T-cell (primary cell): Measurements from ENCODE around the gene ZSCAN18. TPM values are rescaled to one million over a fixed set of nuclear protein-coding genes. Genes with fewer than 3 reads are reported as not detected.
A peak's percentile ranks its signal among the peaks of the same experiment; 100 is the strongest.
"Not testable (repeated sequence)": the region's sequence is repeated elsewhere in the genome, so short reads cannot be mapped to it uniquely, and the experiment has no call there.

ENCODE experiments used
- ATAC-seq, 4 experiments: fragments of 200-7000 bp in 3 of 4; fragments of 150-1000 bp in 1 of 4; cut with Tn5 transposase; replicated peaks in 1 of 4; 1 replicate in 3 of 4; 2 replicates in 1 of 4; pipeline ENCODE4 v1.10.0; 2021; ENCODE audit warnings: moderate library complexity in 3 of 4, mild to moderate bottlenecking in 2 of 4, moderate number of reproducible peaks in 1 of 4
- CTCF ChIA-PET, 2 donors: fragments of 300-600 bp; sonication (Branson Sonifier 250); formaldehyde crosslinking; loops; one replicate each; lab custom pipeline; 2022; ENCODE audit warnings: antibody characterized with exemption in 2 of 2; lab: Charles Lee
- POLR2A ChIA-PET, 2 donors: fragments of 300-600 bp; sonication (Branson Sonifier 250); formaldehyde crosslinking; loops; one replicate each; lab custom pipeline; 2022; ENCODE audit warnings: antibody characterized with exemption in 2 of 2; lab: Charles Lee
- DNase-seq, 35 experiments: peaks; one replicate each; pipeline versions ENCODE4 v3.0.0 to v3.0.0-alpha.2; 2013 to 2023
- H3K27ac ChIP-seq: one replicate; pipeline ENCODE4 v1.5.1; 2013; ENCODE audit warnings: low read length
- H3K27me3 ChIP-seq, 2 experiments: replicated peaks in 1 of 2; 1 replicate in 1 of 2; 2 replicates in 1 of 2; pipeline versions ENCODE4 v1.6.1 to v1.7.0; 2013; ENCODE audit warnings: low read length in 1 of 2, mixed read lengths in 1 of 2; ENCODE audit not compliant: control insufficient read depth in 2 of 2, insufficient read depth in 2 of 2; ENCODE audit errors: extremely low read depth in 1 of 2
- H3K36me3 ChIP-seq, 2 donors: 1 replicate in 1 of 2; 2 replicates in 1 of 2; pipeline versions ENCODE4 v1.6.1 to v1.7.0; 2013; ENCODE audit warnings: low read length in 1 of 2; ENCODE audit not compliant: control insufficient read depth in 2 of 2, insufficient read depth in 1 of 2; ENCODE audit errors: extremely low read depth in 1 of 2
- H3K4me1 ChIP-seq, 2 experiments: 1 replicate in 1 of 2; 2 replicates in 1 of 2; pipeline versions ENCODE4 v1.6.1 to v1.7.0; 2013; ENCODE audit warnings: low read length in 2 of 2, mixed read lengths in 1 of 2; ENCODE audit not compliant: insufficient read depth in 2 of 2, control insufficient read depth in 1 of 2; ENCODE audit errors: extremely low read depth in 1 of 2
- H3K4me3 ChIP-seq, 2 donors: 1 replicate in 1 of 2; 2 replicates in 1 of 2; pipeline versions ENCODE4 v1.5.1 to v1.7.0; 2013; ENCODE audit warnings: mild to moderate bottlenecking in 2 of 2, low read length in 1 of 2, moderate library complexity in 1 of 2; ENCODE audit not compliant: control insufficient read depth in 1 of 2; ENCODE audit errors: extremely low read depth in 1 of 2
- H3K9me3 ChIP-seq: 2 replicates; pipeline ENCODE4 v1.7.0; 2013
- H3K27ac Mint-ChIP-seq, 2 donors: one replicate each; pipeline ENCODE4 v1.8.0; 2020 to 2021; ENCODE audit warnings: mild to moderate bottlenecking in 2 of 2, mixed read lengths in 2 of 2
- H3K27me3 Mint-ChIP-seq, 2 donors: one replicate each; pipeline ENCODE4 v1.8.0; 2021 to 2022; ENCODE audit warnings: mixed read lengths in 2 of 2
- H3K36me3 Mint-ChIP-seq: one replicate; pipeline ENCODE4 v1.8.0; 2021; ENCODE audit warnings: mixed read lengths
- H3K4me1 Mint-ChIP-seq, 3 donors: one replicate each; pipeline ENCODE4 v1.8.0; 2020 to 2022; ENCODE audit warnings: mixed read lengths in 3 of 3, mild to moderate bottlenecking in 1 of 3
- H3K4me3 Mint-ChIP-seq, 3 donors: one replicate each; pipeline ENCODE4 v1.8.0; 2020 to 2022; ENCODE audit warnings: mild to moderate bottlenecking in 3 of 3, mixed read lengths in 3 of 3, moderate library complexity in 3 of 3
- H3K9me3 Mint-ChIP-seq, 3 donors: one replicate each; pipeline ENCODE4 v1.8.0; 2020 to 2022; ENCODE audit warnings: mixed read lengths in 3 of 3
- WGBS: methylation state at CpG from one replicate; pipeline ENCODE4 v1.1.5; 2013; ENCODE audit warnings: missing lambda C conversion rate; ENCODE audit not compliant: insufficient coverage; 5-methylcytosine and 5-hydroxymethylcytosine counted together
- total RNA-seq, 35 experiments: library from RNA in 6 of 35; stranded (reverse) in 6 of 35; fragments of 120-200 nt in 1 of 35; gene quantifications; one replicate each; pipeline versions ENCODE4 v1.2.1 to v1.2.4 and lab custom pipeline; 2013 to 2026

The ZSCAN18 gene, protein sequence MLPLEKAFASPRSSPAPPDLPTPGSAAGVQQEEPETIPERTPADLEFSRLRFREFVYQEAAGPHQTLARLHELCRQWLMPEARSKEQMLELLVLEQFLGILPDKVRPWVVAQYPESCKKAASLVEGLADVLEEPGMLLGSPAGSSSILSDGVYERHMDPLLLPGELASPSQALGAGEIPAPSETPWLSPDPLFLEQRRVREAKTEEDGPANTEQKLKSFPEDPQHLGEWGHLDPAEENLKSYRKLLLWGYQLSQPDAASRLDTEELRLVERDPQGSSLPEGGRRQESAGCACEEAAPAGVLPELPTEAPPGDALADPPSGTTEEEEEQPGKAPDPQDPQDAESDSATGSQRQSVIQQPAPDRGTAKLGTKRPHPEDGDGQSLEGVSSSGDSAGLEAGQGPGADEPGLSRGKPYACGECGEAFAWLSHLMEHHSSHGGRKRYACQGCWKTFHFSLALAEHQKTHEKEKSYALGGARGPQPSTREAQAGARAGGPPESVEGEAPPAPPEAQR
- total RNA-seq (10 to 100 TPM; 45.3 to 62.6 (median 52.4) TPM), total RNA-seq (lab: John Stamatoyannopoulos, UW) (11.6 to 101 (median 65.8) reads per million in 29 experiments)
- total RNA-seq (2013) = 27.7 TPM

DNA sequence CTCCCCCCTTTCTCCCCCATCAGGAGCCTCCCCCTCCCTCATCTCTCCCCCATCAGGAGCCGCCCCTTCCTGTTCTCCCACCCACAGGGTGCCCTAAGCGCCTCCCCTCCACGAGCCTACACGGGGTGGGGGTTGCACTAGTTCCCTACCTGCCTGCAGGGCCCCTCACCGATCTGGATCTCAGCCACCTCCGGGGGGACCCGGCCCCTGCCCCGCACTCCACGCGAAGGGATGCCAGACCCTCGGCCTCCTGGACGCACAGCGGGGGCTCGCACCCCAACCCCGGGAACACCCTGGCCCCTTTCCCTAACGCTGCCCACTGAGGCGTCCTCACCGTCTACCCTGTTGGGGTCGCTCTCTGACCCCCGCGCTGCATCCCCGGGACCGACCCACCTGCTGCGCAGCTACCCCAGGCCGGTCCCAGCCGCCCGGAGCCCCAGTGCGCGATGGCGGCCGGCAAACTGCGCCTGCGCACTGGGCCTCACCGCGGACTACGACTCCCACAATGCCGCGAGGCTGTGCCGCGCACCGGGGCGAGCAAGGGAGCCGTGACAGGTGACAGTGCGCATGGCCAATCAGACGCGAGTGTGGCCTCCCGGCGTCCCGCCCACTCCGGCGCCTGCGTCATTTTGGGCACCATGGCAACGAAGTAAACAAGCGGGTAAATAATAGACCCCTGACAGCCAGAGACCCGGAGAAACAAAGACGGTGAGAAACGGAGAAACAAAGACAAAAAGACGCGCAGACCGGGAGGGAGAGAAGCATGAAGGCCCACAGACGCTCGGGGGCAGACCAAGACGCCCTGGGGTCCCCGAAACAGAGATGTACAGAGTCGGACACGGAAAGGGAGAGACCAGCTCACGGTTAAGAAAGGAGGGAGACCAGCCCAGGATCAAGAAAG lies at the start of gene ZSCAN18:
Gene ZSCAN18 (minus strand): TSS at position 451 of the 901 bp plus-strand sequence. CDS start 7,964 bp downstream, outside the sequence.
- Histone ChIP-seq H3K4me3 (peak within 1 kb of the TSS; percentile 69 to 96), H3K9me3 (no peaks in the 10 kb centered on the region), H3K27ac (peak within 1 kb of the TSS; percentile 99), H3K36me3 (no peaks in the 10 kb centered on the region), H3K4me1 (peaks cover 3 to 20% of the 10 kb centered on the region in 2 experiments), H3K27me3 (peaks cover 0 to 3% of the 10 kb centered on the region in 2 experiments)
- Mint-ChIP-seq H3K4me1 (peaks cover 12 to 17% (median 17%) of the 10 kb centered on the region in 3 donors), H3K9me3 (peaks cover 6 to 31% (median 18%) of the 10 kb centered on the region in 3 donors), H3K27me3 (no peaks in the 10 kb centered on the region), H3K36me3 (peaks cover 22% of the 10 kb centered on the region), H3K4me3 (peak within 1 kb of the TSS; percentile 87 to 90 (median 88)), H3K27ac (peak within 1 kb of the TSS; percentile 99 to 100)
- POLR2A ChIA-PET = interaction anchor here in 1 of 2 donors (0.5 to 1.9 kb wide), 5 partner anchors 96 to 416 kb away, joined by 3 to 7 read pairs (median 3); partner anchors contain the start of genes ZNF551, ZNF586 and ZNF606
- ATAC-seq = peak; percentile 95 to 99 (median 98)
- peak; percentile 88 to 99 (median 97) for DNase-seq
- CTCF ChIA-PET = interaction anchor here in 1 of 2 donors (0.6 kb wide), 1 partner anchor 61 kb away, joined by 4 read pairs; no protein-coding TSS in a partner anchor
- WGBS = 5% methylated on average over 66 of the region's 67 CpGs

DNA sequence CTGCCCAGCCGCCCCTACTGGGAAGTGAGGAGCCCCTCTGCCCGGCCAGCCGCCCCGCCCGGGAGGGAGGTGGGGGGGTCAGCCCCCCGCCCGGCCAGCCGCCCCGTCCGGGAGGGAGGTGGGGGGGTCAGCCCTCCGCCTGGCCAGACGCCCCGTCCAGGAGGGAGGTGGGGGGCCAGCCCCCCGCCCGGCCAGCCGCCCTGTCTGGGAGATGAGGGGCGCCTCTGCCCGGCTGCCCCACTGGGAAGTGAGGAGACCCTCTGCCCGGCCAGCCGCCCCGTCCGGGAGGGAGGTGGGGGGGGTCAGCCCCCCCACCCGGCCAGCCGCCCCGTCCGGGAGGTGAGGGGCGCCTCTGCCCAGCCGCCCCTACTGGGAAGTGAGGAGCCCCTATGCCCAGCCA lies 49.4 kb upstream of the ZSCAN18 start:
- ATAC-seq = not testable (repeated sequence)

DNA sequence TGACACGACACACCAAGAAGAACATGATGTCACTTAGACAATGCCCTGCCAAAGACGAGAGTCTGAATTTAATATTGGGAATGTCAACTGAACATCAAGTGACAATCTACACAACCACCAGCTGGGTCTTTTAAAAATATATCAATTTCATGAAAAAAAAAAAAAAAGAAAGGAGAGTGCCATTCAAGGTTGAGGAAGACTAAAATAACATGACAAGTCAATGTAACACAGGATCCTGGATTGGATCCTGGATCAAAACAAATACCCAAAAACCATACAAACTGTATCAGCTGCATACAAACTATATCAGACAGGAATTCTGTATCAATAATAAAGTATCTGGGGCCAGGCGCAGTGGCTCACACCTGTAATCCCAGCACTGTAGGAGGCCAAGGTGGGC lies 47.8 kb upstream of the ZSCAN18 start:
- Histone ChIP-seq H3K9me3 (peaks cover 8% of the 10 kb centered on the region), H3K4me3 (no peak overlapping the region), H3K4me1 (peaks cover 5 to 6% of the 10 kb centered on the region in 2 experiments), H3K27ac (no peak overlapping the region), H3K27me3 (peaks cover 0 to 4% of the 10 kb centered on the region in 2 experiments), H3K36me3 (peaks cover 18 to 20% of the 10 kb centered on the region in 2 donors)
- Mint-ChIP-seq H3K4me3 (no peak overlapping the region), H3K4me1 (peaks cover 13 to 17% (median 13%) of the 10 kb centered on the region in 3 donors), H3K36me3 (peaks cover 42% of the 10 kb centered on the region), H3K27me3 (no peaks in the 10 kb centered on the region), H3K9me3 (peaks cover 7 to 18% (median 17%) of the 10 kb centered on the region in 3 donors), H3K27ac (no peak overlapping the region)
- POLR2A ChIA-PET = interaction anchor here in 1 of 2 donors (0.6 to 0.7 kb wide), 2 partner anchors 14 to 201 kb away, joined by 6 to 10 read pairs; no protein-coding TSS in a partner anchor
- CTCF ChIA-PET = interaction anchor here in 1 of 2 donors (0.6 to 1.0 kb wide), 2 partner anchors 82 to 464 kb away, joined by 4 to 5 read pairs; partner anchors contain the start of gene ZNF551
- 100% methylated on average over 1 of the region's 3 CpGs for WGBS
- no peak for DNase-seq
- no peak for ATAC-seq

More for the DNA sequence above, 49.4 kb upstream of the ZSCAN18 start:
- H3K36me3 ChIP-seq, H3K27ac Mint-ChIP-seq, POLR2A ChIA-PET, H3K4me3 ChIP-seq, CTCF ChIA-PET, DNase-seq, H3K9me3 ChIP-seq, H3K27me3 Mint-ChIP-seq, H3K27me3 ChIP-seq, H3K4me3 Mint-ChIP-seq, H3K27ac ChIP-seq: not testable (repeated sequence)
- H3K4me1 ChIP-seq = peaks cover 5 to 11% of the 10 kb centered on the region in 2 experiments
- Mint-ChIP-seq H3K4me1 (peaks cover 18 to 28% (median 25%) of the 10 kb centered on the region in 3 donors), H3K36me3 (peaks cover 31% of the 10 kb centered on the region), H3K9me3 (peaks cover 7 to 17% (median 13%) of the 10 kb centered on the region in 3 donors)
- WGBS = no CpG with 5 or more reads among the region's 28 CpGs

DNA sequence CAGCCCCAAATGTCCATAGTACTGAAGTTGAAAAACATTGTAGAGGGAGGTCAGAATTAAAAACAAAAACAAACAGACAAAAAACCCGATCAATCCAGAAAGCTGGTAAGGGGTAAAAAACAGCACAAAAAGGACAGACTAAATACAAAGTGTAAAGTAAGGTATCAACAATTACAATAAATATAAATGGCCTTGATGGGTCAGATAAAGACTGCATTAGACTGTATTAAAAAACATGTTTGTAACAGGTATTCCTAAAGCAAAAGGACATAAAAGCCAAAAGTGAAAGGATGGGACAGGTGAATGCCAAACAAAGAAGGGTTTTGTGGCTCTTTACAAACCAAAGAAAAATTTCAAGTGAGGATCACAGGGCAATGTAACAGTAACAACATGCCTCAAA lies 36.2 kb upstream of the ZSCAN18 start:
- peak overlapping the region in 1 of 2 donors; percentile 23 for H3K4me3 ChIP-seq
- POLR2A ChIA-PET = no interaction called here
- no peaks in the 10 kb centered on the region for H3K4me1 Mint-ChIP-seq
- H3K36me3 ChIP-seq = peaks cover 37 to 61% of the 10 kb centered on the region in 2 donors
- peaks cover 19 to 52% (median 42%) of the 10 kb centered on the region in 3 donors for H3K9me3 Mint-ChIP-seq
- DNase-seq (no peak), ATAC-seq (no peak)
- H3K4me1 ChIP-seq = no peaks in the 10 kb centered on the region
- peak overlapping the region in 1 of 3 donors; percentile 28 for H3K4me3 Mint-ChIP-seq
- H3K27ac Mint-ChIP-seq = no peak overlapping the region
- WGBS = no CpG with 5 or more reads among the region's 1 CpG
- peaks cover 25% of the 10 kb centered on the region for H3K9me3 ChIP-seq
- no peaks in the 10 kb centered on the region for H3K27me3 ChIP-seq
- H3K27ac ChIP-seq = no peak overlapping the region
- CTCF ChIA-PET = no interaction called here
- H3K27me3 Mint-ChIP-seq = no peaks in the 10 kb centered on the region
- peaks cover 93% of the 10 kb centered on the region for H3K36me3 Mint-ChIP-seq

DNA sequence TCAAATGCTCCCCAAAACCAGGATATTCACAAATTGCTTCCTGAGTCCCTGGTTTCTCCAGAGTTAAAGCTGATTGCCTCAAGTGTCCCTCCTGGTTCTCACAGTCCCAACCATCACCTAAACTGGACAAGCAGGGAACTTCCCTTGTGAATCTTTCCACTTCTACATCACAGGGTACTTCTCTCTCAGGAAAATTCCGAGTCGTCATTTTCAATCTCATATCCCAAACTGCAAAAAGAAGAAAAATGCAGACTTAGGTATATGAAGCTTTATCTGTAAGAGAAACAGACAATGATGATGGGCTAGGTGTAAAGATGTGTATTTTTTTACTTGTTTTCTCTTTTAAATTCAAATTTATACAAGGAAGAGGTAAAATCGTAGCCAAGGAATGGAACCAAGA lies 31.3 kb upstream of the ZSCAN18 start:
- H3K4me1 ChIP-seq = no peaks in the 10 kb centered on the region
- no CpG with 5 or more reads among the region's 3 CpGs for WGBS
- no peaks in the 10 kb centered on the region for H3K4me1 Mint-ChIP-seq
- ChIA-PET CTCF (no interaction called here), POLR2A (interaction anchor here in 1 of 2 donors (0.5 to 0.6 kb wide), 2 partner anchors 24 to 35 kb away, joined by 3 read pairs; no protein-coding TSS in a partner anchor)
- no peak overlapping the region for H3K27ac Mint-ChIP-seq
- peaks cover 29 to 41% of the 10 kb centered on the region in 2 donors for H3K36me3 ChIP-seq
- no peak overlapping the region for H3K4me3 Mint-ChIP-seq
- H3K27me3 Mint-ChIP-seq = no peaks in the 10 kb centered on the region
- DNase-seq = no peak
- no peak overlapping the region for H3K27ac ChIP-seq
- peak overlapping the region in 1 of 2 donors; percentile 35 for H3K4me3 ChIP-seq
- ATAC-seq = no peak
- H3K36me3 Mint-ChIP-seq = peaks cover 81% of the 10 kb centered on the region
- peaks cover 21 to 63% (median 52%) of the 10 kb centered on the region in 3 donors for H3K9me3 Mint-ChIP-seq
- H3K27me3 ChIP-seq = no peaks in the 10 kb centered on the region
- H3K9me3 ChIP-seq = peaks cover 42% of the 10 kb centered on the region
